Nephron progenitor cell (in vitro differentiated cells): ENCODE results near the gene ADAM10.

Experiments
- DNase-seq: peaks from one replicate; pipeline ENCODE4 v3.0.0; 2021
- H3K27ac Mint-ChIP-seq: 2 replicates; pipeline ENCODE4 v1.8.0; 2021; ENCODE audit warnings: mild to moderate bottlenecking, moderate library complexity, mixed read lengths
- H3K27me3 Mint-ChIP-seq: 2 replicates; pipeline ENCODE4 v1.8.0; 2021; ENCODE audit warnings: mild to moderate bottlenecking, low read depth, mixed read lengths; ENCODE audit not compliant: poor library complexity
- H3K36me3 Mint-ChIP-seq: 2 replicates; pipeline ENCODE4 v1.8.0; 2021; ENCODE audit warnings: low read depth, mixed read lengths
- H3K4me1 Mint-ChIP-seq: 2 replicates; pipeline ENCODE4 v1.8.0; 2021; ENCODE audit warnings: mixed read lengths
- H3K4me3 Mint-ChIP-seq: 2 replicates; pipeline ENCODE4 v1.8.0; 2021; ENCODE audit warnings: mild to moderate bottlenecking, moderate library complexity, mixed read lengths
- H3K9me3 Mint-ChIP-seq: 2 replicates; pipeline ENCODE4 v1.8.0; 2021; ENCODE audit warnings: mild to moderate bottlenecking, moderate library complexity, mixed read lengths
- CTCF ChIP-seq: fragments of 200-600 bp; sonication (generic); IDR thresholded peaks from 2 replicates; pipeline ENCODE4 v1.5.0; 2021; ENCODE audit warnings: antibody characterized with exemption

Gene ADAM10

GRCh38 chr15:58546066-58546591 lies 203.4 kb downstream of the ADAM10 start:
- no peak for TF ChIP-seq CTCF
- no peaks in the 10 kb centered on the region for H3K9me3 Mint-ChIP-seq
- H3K4me3 Mint-ChIP-seq: no peak overlapping the region
- no peaks in the 10 kb centered on the region for H3K36me3 Mint-ChIP-seq
- peaks cover 6% of the 10 kb centered on the region for H3K27me3 Mint-ChIP-seq
- peaks cover 31% of the 10 kb centered on the region for H3K4me1 Mint-ChIP-seq
- DNase-seq: no peak
- H3K27ac Mint-ChIP-seq: no peak overlapping the region

- Mint-ChIP-seq H3K27me3 (peaks cover 4% of the 10 kb centered on the region), H3K4me1 (peaks cover 34% of the 10 kb centered on the region), H3K36me3 (no peaks in the 10 kb centered on the region), H3K9me3 (no peaks in the 10 kb centered on the region), H3K4me3 (no peak overlapping the region), H3K27ac (no peak overlapping the region)
- TF ChIP-seq CTCF: no peak
- no peak for DNase-seq
Observed at GRCh38 chr15:58545307-58546065, 204.0 kb downstream of the ADAM10 start.

GRCh38 chr15:58544756-58545155 lies 204.8 kb downstream of the ADAM10 start:
- H3K9me3 Mint-ChIP-seq: no peaks in the 10 kb centered on the region
- TF ChIP-seq CTCF: no peak
- no peak overlapping the region for H3K4me3 Mint-ChIP-seq
- no peak for DNase-seq
- peaks cover 35% of the 10 kb centered on the region for H3K4me1 Mint-ChIP-seq
- H3K36me3 Mint-ChIP-seq: no peaks in the 10 kb centered on the region
- no peak overlapping the region for H3K27ac Mint-ChIP-seq
- H3K27me3 Mint-ChIP-seq: peaks cover 4% of the 10 kb centered on the region

- Mint-ChIP-seq H3K4me3 (no peak overlapping the region), H3K27me3 (peaks cover 4% of the 10 kb centered on the region), H3K27ac (no peak overlapping the region), H3K9me3 (no peaks in the 10 kb centered on the region), H3K4me1 (peaks cover 33% of the 10 kb centered on the region), H3K36me3 (no peaks in the 10 kb centered on the region)
- no peak for TF ChIP-seq CTCF
- DNase-seq: no peak
Observed at GRCh38 chr15:58543664-58544335, 205.7 kb downstream of the ADAM10 start.

- Mint-ChIP-seq H3K27ac (no peak overlapping the region), H3K4me1 (peaks cover 42% of the 10 kb centered on the region), H3K4me3 (no peak overlapping the region), H3K27me3 (peaks cover 6% of the 10 kb centered on the region), H3K9me3 (no peaks in the 10 kb centered on the region), H3K36me3 (no peaks in the 10 kb centered on the region)
- no peak for DNase-seq
- TF ChIP-seq CTCF: no peak
Observed at GRCh38 chr15:58541410-58542087, 208.0 kb downstream of the ADAM10 start.
